PC-3 (cell line): ENCODE results near the gene ADAMTS9.

Experiments
- CTCF ChIP-seq: fragments of 300-600 bp; sonication (generic); conservative IDR thresholded peaks from 2 replicates; pipeline ENCODE4 v1.5.1; 2017; ENCODE audit warnings: antibody characterized with exemption, low read depth, mild to moderate bottlenecking, low read length
- EZH2 ChIP-seq: fragments of 300-600 bp; sonication (generic); IDR thresholded peaks from one replicate; pipeline ENCODE4 v1.6.1; 2017; ENCODE audit warnings: antibody characterized with exemption, mild to moderate bottlenecking, low read length; ENCODE audit not compliant: unreplicated experiment

- no peak for TF ChIP-seq EZH2
- TF ChIP-seq CTCF = no peak
Observed at GRCh38 chr3:64560791-64561190, 127.0 kb downstream of the ADAMTS9 start.
